GM19099 (cell line): Measurements from ENCODE around the gene PRKAG1.

Source experiments
- POLR2A ChIP-seq: IDR thresholded peaks from 3 replicates; pipeline ENCODE4 v1.6.1; 2011; ENCODE audit warnings: low read depth; ENCODE audit not compliant: insufficient read length; ENCODE audit errors: extremely low read depth

The PRKAG1 gene

GRCh38 chr12:48991247-48992050, 27.1 kb downstream of the PRKAG1 start:
- no peak for TF ChIP-seq POLR2A

GRCh38 chr12:48990552-48990951, 28.0 kb downstream of the PRKAG1 start:
- no peak for TF ChIP-seq POLR2A

- TF ChIP-seq POLR2A = no peak
These were observed 30.4 kb downstream of the PRKAG1 start for GRCh38 chr12:48988030-48988649.

- TF ChIP-seq POLR2A = no peak
These were observed 31.8 kb downstream of the PRKAG1 start for GRCh38 chr12:48986720-48987291.

GRCh38 chr12:48985901-48986300, 32.7 kb downstream of the PRKAG1 start:
- no peak for TF ChIP-seq POLR2A

- no peak for TF ChIP-seq POLR2A
These were observed 33.1 kb downstream of the PRKAG1 start for GRCh38 chr12:48985475-48985897.

GRCh38 chr12:48982397-48983080, 36.0 kb downstream of the PRKAG1 start:
- TF ChIP-seq POLR2A = no peak

- TF ChIP-seq POLR2A = no peak
These were observed 36.8 kb downstream of the PRKAG1 start for GRCh38 chr12:48981757-48982157.

GRCh38 chr12:48980953-48981756, 37.4 kb downstream of the PRKAG1 start:
- TF ChIP-seq POLR2A = no peak

GRCh38 chr12:48980389-48980952, 38.1 kb downstream of the PRKAG1 start:
- no peak for TF ChIP-seq POLR2A

GRCh38 chr12:48979602-48980388, 38.8 kb downstream of the PRKAG1 start:
- no peak for TF ChIP-seq POLR2A

- no peak for TF ChIP-seq POLR2A
These were observed 39.6 kb downstream of the PRKAG1 start for GRCh38 chr12:48978741-48979601.
